Measurements from ENCODE around the gene MACROD1.

DNA sequence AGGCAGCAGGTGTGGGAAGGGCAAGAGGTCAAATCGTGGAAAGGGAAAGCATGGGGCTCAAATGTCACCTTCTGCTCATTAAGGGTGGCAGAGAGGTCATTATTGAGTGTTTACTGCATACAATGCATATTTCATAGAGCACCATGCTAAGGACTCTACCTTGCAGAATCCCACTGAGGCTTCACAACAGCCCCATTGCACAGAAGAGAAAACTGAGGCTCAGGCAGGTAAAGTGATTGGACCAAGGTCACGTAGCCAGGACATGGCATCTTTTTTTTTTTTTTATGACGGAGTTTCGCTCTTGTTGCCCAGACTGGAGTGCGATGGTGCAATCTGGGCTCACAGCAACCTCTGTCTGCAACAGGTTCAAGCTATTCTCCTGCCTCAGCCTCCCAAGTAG lies 122.4 kb downstream of the MACROD1 start:
- no peak for TF ChIP-seq EZH2 (IDR thresholded peaks at IDR 0.05; ENCODE audit: insufficient read depth, poor library complexity, severe bottlenecking)
- no peak for TF ChIP-seq EZH2phosphoT487 (IDR thresholded peaks at IDR 0.05; ENCODE audit: insufficient read depth, low read depth)

Data from GM23248 (cell line).